ENCODE data around the gene WWC2.
"Not testable (repeated sequence)": the region's sequence is repeated elsewhere in the genome, so short reads cannot be mapped to it uniquely, and the experiment has no call there.

The WWC2 gene

DNA sequence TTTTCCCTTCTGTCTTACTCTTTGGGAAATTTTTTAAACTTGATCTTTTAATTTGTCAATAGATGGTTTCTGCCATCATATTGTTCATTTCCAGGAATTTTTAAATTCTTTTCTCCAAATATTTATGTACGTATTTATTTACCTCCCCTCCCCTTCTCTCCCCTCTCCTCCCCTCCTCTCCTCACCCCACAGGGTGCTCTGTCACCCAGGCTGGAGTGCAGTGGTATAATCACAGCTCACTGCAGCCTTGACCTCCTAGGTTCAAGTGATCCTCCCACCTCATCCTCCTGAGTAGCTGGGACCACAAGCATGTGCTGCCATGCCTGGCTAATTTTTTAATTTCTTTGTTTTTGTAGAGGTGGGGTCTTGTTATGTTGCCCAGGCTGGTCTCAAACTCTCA, 73.8 kb downstream of the WWC2 start:
- DNase-seq (ENCODE audit: low spot score): no peak

GRCh38 chr4:183173580-183174526, 74.8 kb downstream of the WWC2 start:
- no peak for DNase-seq (ENCODE audit: low spot score)

DNA sequence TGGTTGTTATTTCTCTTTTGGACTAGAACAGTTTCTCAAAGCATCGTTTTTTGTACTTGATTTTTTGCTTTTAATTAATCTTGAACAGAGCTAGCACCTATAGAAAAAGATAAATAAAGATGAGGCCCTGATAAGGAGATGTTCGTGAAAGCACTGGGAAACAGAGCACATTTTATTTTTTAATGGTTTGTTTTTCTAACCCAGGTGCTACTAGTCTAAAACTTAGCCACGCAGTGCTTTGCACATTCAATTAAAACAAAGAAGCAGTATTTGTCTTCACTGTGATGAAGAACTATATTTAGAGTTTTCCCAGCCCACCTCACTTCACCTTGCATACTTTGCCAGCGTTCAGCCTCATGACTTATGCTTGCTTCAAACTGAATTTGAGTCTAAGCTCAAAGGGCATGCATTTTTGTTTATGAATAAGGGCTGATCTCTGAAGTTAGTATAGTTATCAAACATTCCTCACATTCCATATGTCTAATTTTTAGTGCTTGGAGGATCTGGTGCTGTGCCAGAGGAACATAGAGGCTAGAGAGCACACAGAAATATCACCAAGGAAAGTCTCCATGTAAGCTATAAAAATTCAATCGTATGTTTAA, 76.7 kb downstream of the WWC2 start:
- peak; percentile 30 for DNase-seq (ENCODE audit: low spot score)

DNA sequence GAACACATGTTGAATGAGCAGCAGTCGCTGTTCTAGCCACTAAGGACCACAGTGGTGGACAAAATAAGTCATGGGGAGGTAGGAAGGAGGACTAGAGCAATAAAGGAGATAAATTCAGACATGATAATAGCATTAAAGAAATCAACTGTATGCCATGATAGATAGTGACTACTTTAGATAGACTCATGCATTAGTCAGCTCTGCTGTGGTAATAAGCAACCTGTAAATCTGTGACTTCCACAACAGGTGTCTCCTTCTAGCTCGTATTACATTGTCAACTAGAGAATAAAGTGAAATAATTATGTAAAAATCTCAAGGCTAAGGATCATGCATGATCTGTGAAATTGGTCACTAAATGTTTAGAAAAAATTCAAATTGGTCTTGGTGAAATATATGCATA, 77.9 kb downstream of the WWC2 start:
- DNase-seq (ENCODE audit: low spot score): no peak

DNA sequence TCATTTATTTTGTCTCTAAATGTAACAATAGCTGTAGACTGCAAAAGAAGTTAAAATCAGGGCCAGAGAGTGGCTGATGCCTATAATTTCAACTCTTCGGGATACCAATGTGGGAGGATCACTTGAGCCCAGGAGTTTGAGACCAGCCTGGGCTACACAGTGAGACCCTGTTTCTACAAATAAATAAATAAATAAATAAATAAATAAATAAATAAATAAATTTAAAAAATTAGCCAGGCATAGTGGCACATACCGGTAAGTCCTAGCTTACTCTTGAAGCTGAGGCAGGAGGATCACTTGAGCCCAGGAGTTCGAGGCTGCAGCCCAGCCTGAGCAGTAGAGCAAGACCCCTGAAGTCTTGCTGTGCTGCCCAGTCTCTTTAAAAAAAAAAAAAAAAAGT, 79.1 kb downstream of the WWC2 start:
- no peak for DNase-seq (ENCODE audit: low spot score)

- DNase-seq (ENCODE audit: low spot score): no peak
Measured at GRCh38 chr4:183180096-183180495, 81.0 kb downstream of the WWC2 start.

GRCh38 chr4:183180621-183181020, 81.6 kb downstream of the WWC2 start:
- no peak for DNase-seq (ENCODE audit: low spot score)

DNA sequence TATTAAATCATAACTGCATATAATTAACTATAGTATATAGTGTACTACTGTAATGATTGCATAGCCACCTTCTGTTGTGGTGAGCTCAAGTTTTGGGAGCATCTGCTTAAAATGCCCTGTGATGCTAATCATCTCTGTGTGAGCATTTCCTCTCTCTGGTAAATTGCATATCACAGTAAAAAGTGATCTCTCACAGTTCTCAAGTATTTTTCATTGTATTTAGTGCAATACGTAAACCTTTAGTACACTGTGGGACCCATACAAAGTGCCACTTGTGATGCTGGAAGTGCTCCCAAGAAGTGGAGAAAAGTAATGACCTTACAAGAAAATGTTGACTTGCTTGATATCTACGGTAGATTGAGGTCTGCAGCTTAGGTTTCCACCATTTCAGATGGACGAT, 82.0 kb downstream of the WWC2 start:
- no peak for DNase-seq (ENCODE audit: low spot score)

- DNase-seq (ENCODE audit: low spot score): peak; percentile 42
Measured at GRCh38 chr4:183182873-183183725, 84.0 kb downstream of the WWC2 start.

- no peak for DNase-seq (ENCODE audit: low spot score)
Measured at GRCh38 chr4:183183906-183184535, 85.0 kb downstream of the WWC2 start.

- DNase-seq (ENCODE audit: low spot score): no peak
Measured at GRCh38 chr4:183185018-183185417, 86.0 kb downstream of the WWC2 start.

GRCh38 chr4:183185559-183185958, 86.5 kb downstream of the WWC2 start:
- no peak for DNase-seq (ENCODE audit: low spot score)

- DNase-seq (ENCODE audit: low spot score): no peak
Measured at GRCh38 chr4:183186813-183187212, 87.8 kb downstream of the WWC2 start.

- DNase-seq (ENCODE audit: low spot score): no peak
Measured at GRCh38 chr4:183190900-183191527, 92.0 kb downstream of the WWC2 start.

DNA sequence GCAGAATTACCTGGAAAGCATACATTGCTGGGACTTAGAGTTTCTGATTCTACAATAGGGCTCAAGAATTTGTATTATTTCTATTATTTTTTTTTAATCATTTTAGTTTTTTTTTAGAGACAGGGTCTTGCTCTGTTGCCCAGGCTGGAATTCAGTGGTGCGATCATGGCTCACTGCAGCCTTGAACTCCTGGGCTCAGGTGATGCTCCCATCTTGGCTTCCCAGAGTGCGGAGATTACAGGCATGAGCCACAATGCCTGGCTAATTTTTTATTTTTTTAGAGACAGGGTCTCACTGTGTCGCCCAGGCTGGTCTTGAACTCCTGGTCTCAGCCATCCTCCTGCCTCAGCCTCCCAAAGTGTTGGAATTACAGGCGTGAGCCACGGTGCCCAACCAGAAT, 92.6 kb downstream of the WWC2 start:
- no peak for DNase-seq (ENCODE audit: low spot score)

DNA sequence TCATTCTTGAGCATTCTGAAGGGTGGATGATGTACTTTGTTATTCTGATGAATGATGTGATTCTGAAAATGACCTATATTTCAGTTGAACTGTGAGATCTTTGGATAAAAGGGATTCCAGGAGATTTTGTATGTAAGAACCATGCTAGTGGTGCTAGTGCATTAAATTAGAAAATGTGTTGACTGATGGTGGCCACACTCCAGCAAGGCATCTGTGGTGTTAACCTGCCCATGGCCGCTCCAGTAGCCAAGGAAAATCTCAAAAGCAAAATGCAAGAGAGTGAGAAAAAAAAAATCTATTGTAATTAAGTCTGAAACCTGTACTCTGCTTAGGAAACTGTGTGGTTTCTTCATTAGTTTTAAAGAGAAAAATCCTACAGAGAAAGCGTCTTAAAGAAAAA, 93.5 kb downstream of the WWC2 start:
- no peak for DNase-seq (ENCODE audit: low spot score)

DNA sequence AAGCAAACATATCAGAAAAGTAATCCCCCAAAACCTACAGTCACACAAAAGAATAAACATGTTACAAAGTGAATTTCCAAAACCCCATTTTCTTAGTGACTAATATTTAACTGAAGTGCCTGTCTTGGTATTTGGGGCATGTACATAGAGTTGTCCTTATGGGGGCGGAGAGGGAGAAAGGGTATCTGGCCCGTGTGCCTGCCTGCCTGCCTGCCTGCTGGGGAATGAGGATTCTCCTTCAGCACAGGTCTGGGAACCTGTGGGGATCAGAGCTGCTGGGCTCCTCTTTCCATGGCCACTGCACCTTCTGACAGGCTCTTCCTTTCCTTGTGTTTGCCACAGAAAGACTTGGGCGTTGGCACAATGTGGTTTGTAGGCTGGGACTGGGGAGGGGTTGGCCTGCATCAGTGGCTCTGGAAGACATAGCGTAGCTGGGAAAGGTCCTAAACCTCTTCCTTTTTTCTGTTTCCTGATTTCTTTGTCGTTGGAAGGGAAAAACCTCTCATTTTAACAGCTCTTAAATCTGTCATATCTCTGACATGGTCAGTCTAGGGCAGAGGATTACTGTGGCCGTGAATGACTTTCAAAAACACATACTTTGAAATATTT, 94.8 kb downstream of the WWC2 start:
- DNase-seq (ENCODE audit: low spot score): not testable (repeated sequence)

DNA sequence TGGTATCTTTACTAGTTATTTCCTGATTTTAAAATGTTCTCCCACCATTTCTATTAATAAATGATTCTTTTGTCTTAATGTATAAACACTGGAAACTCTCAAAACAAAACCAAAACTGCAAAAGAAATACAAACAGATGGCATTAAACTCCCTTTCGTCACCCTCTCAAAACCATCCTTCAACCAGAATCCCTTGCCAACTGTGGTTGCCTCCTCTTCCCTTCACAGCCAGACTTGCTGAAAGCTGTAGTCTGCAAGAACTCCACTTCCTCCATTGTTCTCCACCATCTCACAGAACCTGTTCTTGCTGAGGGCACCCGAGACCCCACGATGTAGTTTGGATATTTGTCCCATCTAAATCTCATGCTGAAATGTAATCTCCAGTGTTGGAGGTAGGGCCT, 96.5 kb downstream of the WWC2 start:
- DNase-seq (ENCODE audit: low spot score): no peak

DNA sequence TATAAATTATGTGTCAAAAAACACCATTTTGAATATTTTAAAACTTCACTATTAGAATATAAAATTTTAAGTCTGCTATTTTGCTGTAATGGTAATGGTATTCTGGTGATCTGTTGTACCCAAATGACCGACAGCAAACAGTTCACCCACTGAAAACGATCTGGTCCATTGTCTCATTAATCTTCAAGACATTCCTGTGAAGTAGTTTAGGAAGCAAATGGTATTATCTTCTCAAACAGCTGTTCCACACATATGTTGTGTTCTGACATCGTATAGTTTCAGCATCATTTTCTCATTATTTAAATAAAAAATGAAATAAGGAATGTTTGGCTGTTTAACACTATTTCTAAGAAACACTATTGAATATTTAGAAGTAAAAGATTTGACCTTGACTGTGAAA, 98.1 kb downstream of the WWC2 start:
- no peak for DNase-seq (ENCODE audit: low spot score)

DNA sequence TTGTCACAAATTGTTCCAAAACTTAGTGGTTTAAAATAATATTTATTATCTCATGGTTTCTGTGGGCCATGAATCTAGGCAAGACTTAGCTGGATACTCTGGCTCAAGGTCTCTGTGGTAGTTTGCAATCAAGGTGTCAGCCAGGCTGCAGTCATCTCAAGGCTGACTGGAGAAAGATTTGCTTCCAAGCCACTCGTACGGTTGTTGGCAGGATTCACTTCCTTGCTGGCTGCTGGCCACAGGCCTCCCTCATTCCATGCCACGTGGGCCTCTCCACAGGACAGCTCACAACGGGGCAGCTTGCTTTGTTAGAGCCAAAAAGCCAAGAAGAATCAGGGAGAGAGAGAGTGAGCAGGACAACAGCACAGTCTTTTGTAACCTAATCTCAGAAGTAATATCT, 101.4 kb downstream of the WWC2 start:
- peak; percentile 32 for DNase-seq (ENCODE audit: low spot score)

- peak; percentile 60 for DNase-seq (ENCODE audit: low spot score)
Measured at GRCh38 chr4:183201331-183201730, 102.3 kb downstream of the WWC2 start.

Data from hepatic stellate cell (primary cell).